Measurements from ENCODE around the gene GPR158.

Gene GPR158

DNA sequence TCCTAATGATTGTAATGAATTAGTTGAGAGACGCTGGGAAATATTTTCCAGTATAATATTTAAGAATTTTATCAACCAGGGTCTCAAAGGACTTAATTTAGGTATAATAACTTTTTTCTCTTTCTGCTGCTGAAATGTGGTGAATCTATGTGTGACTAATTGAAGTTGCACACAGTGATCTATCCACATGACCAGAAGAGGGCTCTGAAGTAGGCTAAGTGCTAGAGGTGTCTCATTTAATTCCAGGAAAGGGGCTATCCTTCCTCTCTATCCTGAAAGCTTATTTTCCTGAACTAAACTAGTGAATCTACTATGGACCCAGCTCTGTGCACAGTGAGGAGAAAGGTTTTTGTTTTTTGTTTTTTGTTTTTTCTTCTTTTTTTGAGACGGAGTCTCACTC, 464.8 kb downstream of the GPR158 start:
- H3K27me3 ChIP-seq (ENCODE audit: control insufficient read depth in 1 of 2, insufficient read depth in 2 of 2, low read length in 2 of 2), result no peaks in the 10 kb centered on the region
- no peak overlapping the region for H3K27ac ChIP-seq (ENCODE audit: low read depth, low read length)
- no peaks in the 10 kb centered on the region for H3K36me3 ChIP-seq (ENCODE audit: control insufficient read depth in 1 of 2, insufficient read depth in 2 of 2, low read length in 2 of 2)
- no peak overlapping the region for H3K9ac ChIP-seq (ENCODE audit: low read depth in 1 of 2, low read length in 2 of 2)
- no peaks in the 10 kb centered on the region for H3K9me3 ChIP-seq (ENCODE audit: control insufficient read depth in 1 of 2, low read length in 2 of 2)
- no peaks in the 10 kb centered on the region for H3K4me1 ChIP-seq (ENCODE audit: control insufficient read depth in 1 of 2, insufficient read depth in 2 of 2, low read length in 2 of 2)
- no peak overlapping the region for H3K4me3 ChIP-seq (ENCODE audit: low read depth in 1 of 2, low read length in 2 of 2)

DNA sequence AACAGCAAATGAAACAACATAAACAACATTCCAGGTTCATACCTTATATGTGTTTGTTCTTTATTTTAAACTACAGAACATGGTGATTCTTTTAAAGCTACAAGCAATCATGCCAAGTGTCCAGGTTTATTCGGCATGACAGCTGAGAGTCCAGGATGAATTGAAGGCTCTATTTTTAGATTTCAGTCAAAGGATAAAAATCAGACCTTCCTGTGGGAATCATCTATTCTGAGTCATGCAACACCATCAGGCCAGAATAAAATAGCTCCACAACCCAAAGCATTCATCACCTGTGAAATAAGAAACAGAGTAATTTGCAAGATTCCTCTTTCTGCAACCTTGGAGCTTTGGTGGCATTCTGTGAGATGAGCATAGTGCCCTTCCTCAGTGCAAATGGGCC, 466.8 kb downstream of the GPR158 start:
- Histone ChIP-seq H3K9ac (ENCODE audit: low read depth in 1 of 2, low read length in 2 of 2) (no peak overlapping the region), H3K27ac (ENCODE audit: low read depth, low read length) (no peak overlapping the region), H3K4me3 (ENCODE audit: low read depth in 1 of 2, low read length in 2 of 2) (no peak overlapping the region), H3K36me3 (ENCODE audit: control insufficient read depth in 1 of 2, insufficient read depth in 2 of 2, low read length in 2 of 2) (no peaks in the 10 kb centered on the region), H3K9me3 (ENCODE audit: control insufficient read depth in 1 of 2, low read length in 2 of 2) (no peaks in the 10 kb centered on the region), H3K4me1 (ENCODE audit: control insufficient read depth in 1 of 2, insufficient read depth in 2 of 2, low read length in 2 of 2) (no peaks in the 10 kb centered on the region), H3K27me3 (ENCODE audit: control insufficient read depth in 1 of 2, insufficient read depth in 2 of 2, low read length in 2 of 2) (no peaks in the 10 kb centered on the region)

DNA sequence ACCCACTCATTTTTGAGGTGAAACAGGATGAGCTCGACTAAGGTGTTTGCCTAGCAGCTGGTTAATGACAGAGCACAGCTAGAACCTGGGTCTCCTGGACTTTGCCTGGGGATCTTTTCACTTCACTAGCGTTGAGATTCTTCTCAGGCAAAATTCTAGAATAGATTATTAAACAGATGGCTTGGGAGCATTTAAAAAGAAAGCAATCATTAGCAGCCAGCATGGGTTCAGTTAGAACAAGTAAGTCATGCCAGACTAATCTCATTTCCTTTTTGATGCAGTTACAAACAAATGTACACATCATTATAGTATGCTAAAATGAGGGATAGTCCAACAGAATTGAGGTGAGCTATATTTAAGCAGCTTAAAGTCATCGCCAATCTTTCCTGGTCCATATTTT, 467.9 kb downstream of the GPR158 start:
- no peaks in the 10 kb centered on the region for H3K9me3 ChIP-seq (ENCODE audit: control insufficient read depth in 1 of 2, low read length in 2 of 2)
- no peaks in the 10 kb centered on the region for H3K27me3 ChIP-seq (ENCODE audit: control insufficient read depth in 1 of 2, insufficient read depth in 2 of 2, low read length in 2 of 2)
- H3K36me3 ChIP-seq (ENCODE audit: control insufficient read depth in 1 of 2, insufficient read depth in 2 of 2, low read length in 2 of 2), result no peaks in the 10 kb centered on the region
- H3K4me1 ChIP-seq (ENCODE audit: control insufficient read depth in 1 of 2, insufficient read depth in 2 of 2, low read length in 2 of 2), result no peaks in the 10 kb centered on the region
- no peak overlapping the region for H3K27ac ChIP-seq (ENCODE audit: low read depth, low read length)
- no peak overlapping the region for H3K9ac ChIP-seq (ENCODE audit: low read depth in 1 of 2, low read length in 2 of 2)
- no peak overlapping the region for H3K4me3 ChIP-seq (ENCODE audit: low read depth in 1 of 2, low read length in 2 of 2)

DNA sequence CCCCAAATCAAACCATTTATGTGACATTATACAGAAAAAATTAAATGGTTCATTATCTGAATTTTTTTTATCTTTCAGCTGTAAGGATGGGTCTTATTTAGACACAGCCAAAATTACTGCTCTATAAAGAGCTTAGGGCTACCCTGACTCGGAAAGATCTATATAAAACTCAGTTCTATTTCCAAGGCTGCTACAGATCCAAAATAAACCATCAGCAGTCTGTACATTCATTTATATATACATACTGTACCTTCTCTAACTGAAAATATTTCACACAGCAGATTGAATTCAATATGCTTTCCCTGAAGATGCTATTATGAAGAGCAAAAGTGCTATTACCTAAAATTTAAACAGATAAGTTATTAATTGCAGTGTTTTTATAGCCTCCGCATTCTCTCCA, 471.6 kb downstream of the GPR158 start:
- Histone ChIP-seq H3K36me3 (ENCODE audit: control insufficient read depth in 1 of 2, insufficient read depth in 2 of 2, low read length in 2 of 2) (no peaks in the 10 kb centered on the region), H3K27ac (ENCODE audit: low read depth, low read length) (no peak overlapping the region), H3K9me3 (ENCODE audit: control insufficient read depth in 1 of 2, low read length in 2 of 2) (no peaks in the 10 kb centered on the region), H3K27me3 (ENCODE audit: control insufficient read depth in 1 of 2, insufficient read depth in 2 of 2, low read length in 2 of 2) (no peaks in the 10 kb centered on the region), H3K4me3 (ENCODE audit: low read depth in 1 of 2, low read length in 2 of 2) (no peak overlapping the region), H3K9ac (ENCODE audit: low read depth in 1 of 2, low read length in 2 of 2) (no peak overlapping the region), H3K4me1 (ENCODE audit: control insufficient read depth in 1 of 2, insufficient read depth in 2 of 2, low read length in 2 of 2) (no peaks in the 10 kb centered on the region)

DNA sequence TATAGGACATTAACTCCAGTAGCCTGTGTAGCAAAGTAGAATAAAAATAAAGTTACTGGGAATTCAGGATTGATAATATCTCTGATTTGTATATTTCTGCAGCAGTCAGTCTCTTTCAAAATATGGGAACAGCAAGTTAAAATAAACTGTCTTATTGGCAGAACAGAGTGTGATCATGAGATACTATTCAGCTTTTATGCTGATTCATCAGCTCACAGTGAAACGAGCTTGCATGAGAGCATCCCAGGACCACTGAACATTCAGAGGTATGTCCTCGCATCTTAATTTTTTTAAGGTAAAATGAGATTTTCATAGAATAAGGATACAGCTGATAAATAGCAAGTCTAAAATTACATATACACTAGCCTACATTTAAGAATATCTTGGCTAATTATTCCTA, 476.7 kb downstream of the GPR158 start:
- H3K27me3 ChIP-seq (ENCODE audit: control insufficient read depth in 1 of 2, insufficient read depth in 2 of 2, low read length in 2 of 2), result no peaks in the 10 kb centered on the region
- H3K27ac ChIP-seq (ENCODE audit: low read depth, low read length), result no peak overlapping the region
- no peak overlapping the region for H3K4me3 ChIP-seq (ENCODE audit: low read depth in 1 of 2, low read length in 2 of 2)
- no peaks in the 10 kb centered on the region for H3K36me3 ChIP-seq (ENCODE audit: control insufficient read depth in 1 of 2, insufficient read depth in 2 of 2, low read length in 2 of 2)
- H3K9me3 ChIP-seq (ENCODE audit: control insufficient read depth in 1 of 2, low read length in 2 of 2), result no peaks in the 10 kb centered on the region
- no peak overlapping the region for H3K9ac ChIP-seq (ENCODE audit: low read depth in 1 of 2, low read length in 2 of 2)
- no peaks in the 10 kb centered on the region for H3K4me1 ChIP-seq (ENCODE audit: control insufficient read depth in 1 of 2, insufficient read depth in 2 of 2, low read length in 2 of 2)
